NCI-H510A treated with DMSO at 0.1 percent for 48 hours (cell line): ENCODE results near the gene COL28A1.
"Not testable (repeated sequence)": the region's sequence is repeated elsewhere in the genome, so short reads cannot be mapped to it uniquely, and the experiment has no call there.

ENCODE experiments used
- DNase-seq: peaks from one replicate; lab custom pipeline; 2025; lab: John Stamatoyannopoulos, UW

Gene COL28A1

GRCh38 chr7:7464991-7465765 is 70.5 kb downstream of the COL28A1 start:
- DNase-seq = not testable (repeated sequence)

- DNase-seq = no peak
Measured at GRCh38 chr7:7454000-7454399, 81.7 kb downstream of the COL28A1 start.

- no peak for DNase-seq
Measured at GRCh38 chr7:7452652-7453051, 83.0 kb downstream of the COL28A1 start.

- DNase-seq = no peak
Measured at GRCh38 chr7:7452119-7452518, 83.6 kb downstream of the COL28A1 start.

GRCh38 chr7:7449055-7449454 is 86.6 kb downstream of the COL28A1 start:
- no peak for DNase-seq

GRCh38 chr7:7446616-7447015 is 89.1 kb downstream of the COL28A1 start:
- no peak for DNase-seq

GRCh38 chr7:7443806-7444350 is 91.8 kb downstream of the COL28A1 start:
- no peak for DNase-seq

GRCh38 chr7:7439564-7439963 is 96.1 kb downstream of the COL28A1 start:
- DNase-seq = no peak

GRCh38 chr7:7438851-7439250 is 96.8 kb downstream of the COL28A1 start:
- no peak for DNase-seq

- DNase-seq = no peak
Measured at GRCh38 chr7:7435978-7436377, 99.7 kb downstream of the COL28A1 start.

- DNase-seq = no peak
Measured at GRCh38 chr7:7434329-7434728, 101.3 kb downstream of the COL28A1 start.

- no peak for DNase-seq
Measured at GRCh38 chr7:7433811-7434210, 101.9 kb downstream of the COL28A1 start.

GRCh38 chr7:7432979-7433378 is 102.7 kb downstream of the COL28A1 start:
- DNase-seq = no peak

GRCh38 chr7:7428806-7429205 is 106.9 kb downstream of the COL28A1 start:
- DNase-seq = no peak

GRCh38 chr7:7427363-7427762 is 108.3 kb downstream of the COL28A1 start:
- DNase-seq = no peak

- no peak for DNase-seq
Measured at GRCh38 chr7:7426676-7427075, 109.0 kb downstream of the COL28A1 start.

- DNase-seq = no peak
Measured at GRCh38 chr7:7425321-7425720, 110.4 kb downstream of the COL28A1 start.

GRCh38 chr7:7424151-7424873 is 111.4 kb downstream of the COL28A1 start:
- peak; percentile 78 for DNase-seq

GRCh38 chr7:7422641-7423040 is 113.0 kb downstream of the COL28A1 start:
- DNase-seq = no peak

GRCh38 chr7:7421826-7422225 is 113.8 kb downstream of the COL28A1 start:
- DNase-seq = no peak

- DNase-seq = no peak
Measured at GRCh38 chr7:7418997-7419396, 116.7 kb downstream of the COL28A1 start.

- no peak for DNase-seq
Measured at GRCh38 chr7:7417851-7418250, 117.8 kb downstream of the COL28A1 start.

- no peak for DNase-seq
Measured at GRCh38 chr7:7417414-7417813, 118.3 kb downstream of the COL28A1 start.
